GM15510 (cell line): ENCODE data around the gene SBF2.

Source experiments
- POLR2A ChIP-seq: IDR thresholded peaks from 3 replicates; pipeline ENCODE4 v1.6.1; 2011; ENCODE audit warnings: borderline replicate concordance; ENCODE audit not compliant: insufficient read length; ENCODE audit errors: extremely low read depth

Gene SBF2

GRCh38 chr11:9880657-9881056, 413.4 kb downstream of the SBF2 start:
- no peak for TF ChIP-seq POLR2A

DNA sequence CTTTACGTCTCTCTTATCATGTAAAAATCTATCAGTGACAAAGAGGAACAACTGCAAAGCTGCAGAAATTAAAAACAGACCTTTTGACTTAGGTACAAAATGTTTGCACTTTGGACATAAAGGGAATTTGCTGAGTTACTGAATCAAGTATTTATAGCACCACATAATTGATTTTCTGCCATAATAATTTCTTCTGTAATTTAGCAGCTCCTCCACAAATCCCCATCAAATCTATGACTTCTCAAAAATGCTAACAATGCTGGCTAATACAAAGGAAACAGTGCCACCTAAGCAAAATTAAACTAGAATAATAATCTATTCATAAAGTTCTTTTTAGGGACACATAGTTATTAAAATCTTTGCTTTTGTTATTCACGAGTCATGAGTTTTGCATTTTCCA, 415.1 kb downstream of the SBF2 start:
- TF ChIP-seq POLR2A: no peak

DNA sequence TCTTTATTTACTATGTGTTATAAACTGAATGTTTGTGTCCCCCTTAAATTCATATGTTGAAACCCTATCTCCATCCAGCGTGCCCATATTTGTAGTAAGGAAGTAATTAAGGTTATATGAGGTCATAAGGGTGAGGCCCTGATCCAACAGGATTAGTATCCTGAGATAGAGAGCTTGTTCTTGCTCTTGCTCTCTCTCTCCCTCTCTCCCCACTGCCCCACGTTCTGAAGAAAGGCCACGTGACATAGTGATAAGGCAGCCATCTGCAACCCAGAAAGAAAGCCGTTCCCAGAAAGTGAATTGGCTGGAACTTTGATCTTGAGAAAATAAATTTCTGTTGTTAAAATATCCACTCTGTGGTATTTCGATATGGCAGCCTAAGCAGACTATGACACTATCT, 417.7 kb downstream of the SBF2 start:
- TF ChIP-seq POLR2A: no peak

GRCh38 chr11:9875862-9876261, 418.2 kb downstream of the SBF2 start:
- no peak for TF ChIP-seq POLR2A

DNA sequence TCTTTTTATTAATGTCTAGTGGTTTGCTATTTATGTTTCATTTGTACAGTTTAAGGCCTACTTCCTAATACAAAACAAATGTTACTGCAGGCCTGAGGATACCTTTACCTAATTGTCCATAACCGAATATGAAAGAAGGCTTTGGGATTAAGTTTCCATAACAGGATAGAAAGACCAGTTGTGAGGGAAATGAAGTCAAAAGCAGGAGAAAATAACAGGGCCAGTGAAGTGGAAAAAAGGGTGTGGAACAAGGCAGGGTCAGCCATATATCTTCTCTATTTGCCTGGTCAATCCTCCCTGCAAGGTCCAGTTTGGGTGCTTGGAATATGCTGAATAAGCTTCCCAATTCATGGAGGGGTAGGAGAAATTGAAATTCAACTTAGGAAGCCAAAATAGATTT, 418.6 kb downstream of the SBF2 start:
- TF ChIP-seq POLR2A: no peak

GRCh38 chr11:9874466-9874865, 419.6 kb downstream of the SBF2 start:
- TF ChIP-seq POLR2A: no peak

- no peak for TF ChIP-seq POLR2A
These were observed 425.4 kb downstream of the SBF2 start for GRCh38 chr11:9868641-9869040.

- TF ChIP-seq POLR2A: no peak
These were observed 431.0 kb downstream of the SBF2 start for GRCh38 chr11:9862981-9863380.

DNA sequence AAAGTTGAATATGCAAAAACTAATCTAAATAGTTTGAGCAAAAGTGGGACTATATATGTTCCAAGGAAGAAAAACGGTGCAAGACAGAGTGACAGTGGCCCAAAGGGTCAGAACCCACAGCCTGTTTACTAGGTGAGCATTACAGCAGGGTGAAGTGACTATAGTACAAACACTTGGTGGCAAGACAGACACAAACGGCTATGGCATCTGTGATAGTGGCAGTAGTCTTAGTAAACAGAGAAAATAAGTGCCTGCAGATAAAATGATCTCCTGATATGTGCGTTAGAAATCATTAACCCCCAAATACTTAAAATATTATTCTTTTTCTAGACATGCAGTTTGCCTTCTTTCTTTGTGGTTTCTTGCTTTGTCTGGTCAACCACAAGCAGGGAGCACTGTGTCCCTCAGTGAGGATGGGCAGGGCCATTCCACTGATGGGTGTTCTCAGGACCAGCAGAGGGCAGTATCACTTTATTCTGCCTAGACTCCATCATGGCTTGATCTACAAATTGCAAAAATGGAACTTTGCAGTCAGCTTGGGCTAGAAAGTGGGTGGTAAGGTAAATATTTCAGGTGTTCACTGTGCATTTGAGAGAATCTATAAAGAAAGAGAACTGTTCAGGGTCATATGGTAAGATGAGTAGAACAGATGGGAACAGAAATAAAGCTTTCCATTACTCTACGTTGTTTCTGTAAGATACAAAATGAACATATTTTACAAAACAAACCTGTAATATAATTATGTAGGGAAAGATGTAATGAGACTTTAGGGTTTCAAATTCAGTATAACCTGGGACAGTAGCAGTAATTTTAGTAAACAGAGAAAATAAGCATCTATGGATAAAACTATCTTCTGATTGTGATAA, 431.9 kb downstream of the SBF2 start:
- no peak for TF ChIP-seq POLR2A

DNA sequence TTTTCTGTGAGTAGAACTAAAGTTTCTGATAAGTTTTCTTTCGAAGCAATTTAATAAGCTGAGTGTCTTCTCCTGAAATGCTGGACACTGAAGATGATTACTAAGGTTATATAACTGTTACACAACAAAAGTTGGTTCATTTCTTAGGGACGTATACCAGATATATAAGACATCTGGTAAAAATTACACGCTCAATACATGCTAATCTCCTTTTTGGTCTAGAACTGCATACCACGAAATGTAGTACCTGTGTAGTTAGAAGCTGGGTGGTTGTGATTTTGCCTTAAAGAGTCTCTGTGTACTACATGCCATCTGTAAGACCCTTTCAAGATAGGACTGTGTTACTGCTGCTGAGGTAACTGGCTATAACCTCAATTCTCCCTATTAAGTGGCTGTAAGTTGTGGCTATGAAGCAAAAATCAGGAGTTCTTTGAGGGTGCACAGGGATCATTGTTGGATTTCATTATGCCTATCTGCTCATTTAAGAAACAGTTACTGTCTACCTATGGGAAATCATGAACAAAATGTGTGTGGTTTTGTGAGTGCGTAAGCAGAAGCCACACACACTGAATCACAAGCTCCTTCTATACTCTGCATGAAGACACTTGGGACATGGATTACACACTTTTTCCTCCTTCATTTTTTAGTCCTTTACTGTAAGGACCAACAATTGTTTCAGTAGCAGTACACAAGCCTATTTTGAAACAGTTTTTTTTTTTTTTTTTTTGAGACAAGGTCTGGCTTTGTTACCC, 434.3 kb downstream of the SBF2 start:
- TF ChIP-seq POLR2A: no peak

GRCh38 chr11:9858822-9859221, 435.2 kb downstream of the SBF2 start:
- no peak for TF ChIP-seq POLR2A

- no peak for TF ChIP-seq POLR2A
These were observed 435.8 kb downstream of the SBF2 start for GRCh38 chr11:9858218-9858617.

- TF ChIP-seq POLR2A: no peak
These were observed 438.3 kb downstream of the SBF2 start for GRCh38 chr11:9855579-9856287.

DNA sequence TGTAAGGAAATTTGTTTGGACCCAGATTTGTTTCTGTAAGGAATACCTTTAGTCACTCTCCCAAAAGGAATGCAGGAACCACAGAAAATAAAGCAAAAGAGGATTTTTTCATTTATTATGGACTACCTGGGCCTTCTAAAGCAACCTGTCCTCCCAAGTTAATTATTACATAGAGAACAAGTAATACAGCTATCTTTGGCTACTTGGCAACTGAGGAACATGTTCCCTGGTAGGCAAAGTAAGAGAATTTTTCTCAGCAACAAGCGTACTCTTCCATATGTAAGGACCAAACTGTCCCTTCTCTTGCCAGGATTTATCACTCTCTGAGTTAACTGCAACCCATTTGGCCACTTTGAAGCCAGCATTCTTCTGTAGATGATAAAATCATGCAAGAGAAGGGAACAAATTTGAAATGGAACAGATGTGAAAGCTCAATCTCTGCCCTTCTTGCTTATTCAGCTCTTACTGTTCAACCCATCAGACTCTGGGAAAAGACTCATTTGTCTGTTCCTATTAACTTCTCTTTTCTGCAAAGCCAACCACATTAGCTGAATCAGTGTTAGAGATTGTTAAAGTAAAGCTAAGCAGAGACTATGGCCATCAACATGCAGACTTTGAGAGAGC, 440.0 kb downstream of the SBF2 start:
- no peak for TF ChIP-seq POLR2A

DNA sequence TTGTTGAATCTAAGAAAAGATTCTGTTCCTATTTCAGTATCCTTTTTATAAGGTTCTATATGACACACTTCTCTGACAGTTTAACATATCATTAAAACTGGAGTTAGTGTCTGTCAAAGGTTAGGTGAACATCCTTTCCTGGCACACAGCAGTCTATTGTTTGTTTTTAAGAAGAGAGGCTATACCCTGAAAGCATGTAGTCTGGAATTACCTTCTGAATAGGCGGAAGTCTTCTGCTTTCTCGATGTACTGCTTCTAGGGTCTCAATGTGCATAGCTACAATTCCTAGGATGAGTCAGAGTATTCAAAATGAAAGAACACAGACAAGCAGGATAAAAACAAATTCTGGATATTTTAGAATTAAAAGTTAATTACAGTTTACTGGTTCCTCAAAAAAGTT, 441.6 kb downstream of the SBF2 start:
- no peak for TF ChIP-seq POLR2A
